Esophagus squamous epithelium (tissue), 4 donors: ENCODE results near the gene TTC16.

Source experiments
- POLR2A ChIP-seq, 4 donors: fragments of 450-650 bp; IDR thresholded peaks; one replicate each; pipeline ENCODE4 v1.6.1; 2017; ENCODE audit warnings: antibody characterized with exemption in 4 of 4, mild to moderate bottlenecking in 4 of 4, moderate library complexity in 3 of 4
- TF ChIP-seq, protein P1 (sequence below), 6 experiments: fragments of 450-650 bp in 4 of 6; fragments of 200-600 bp in 2 of 6; sonication (generic) in 2 of 6; IDR thresholded peaks; one replicate each; pipeline ENCODE4 v1.5.1; 2016 to 2019; ENCODE audit warnings: antibody characterized with exemption in 6 of 6, mild to moderate bottlenecking in 4 of 6, moderate library complexity in 4 of 6

DNA sequence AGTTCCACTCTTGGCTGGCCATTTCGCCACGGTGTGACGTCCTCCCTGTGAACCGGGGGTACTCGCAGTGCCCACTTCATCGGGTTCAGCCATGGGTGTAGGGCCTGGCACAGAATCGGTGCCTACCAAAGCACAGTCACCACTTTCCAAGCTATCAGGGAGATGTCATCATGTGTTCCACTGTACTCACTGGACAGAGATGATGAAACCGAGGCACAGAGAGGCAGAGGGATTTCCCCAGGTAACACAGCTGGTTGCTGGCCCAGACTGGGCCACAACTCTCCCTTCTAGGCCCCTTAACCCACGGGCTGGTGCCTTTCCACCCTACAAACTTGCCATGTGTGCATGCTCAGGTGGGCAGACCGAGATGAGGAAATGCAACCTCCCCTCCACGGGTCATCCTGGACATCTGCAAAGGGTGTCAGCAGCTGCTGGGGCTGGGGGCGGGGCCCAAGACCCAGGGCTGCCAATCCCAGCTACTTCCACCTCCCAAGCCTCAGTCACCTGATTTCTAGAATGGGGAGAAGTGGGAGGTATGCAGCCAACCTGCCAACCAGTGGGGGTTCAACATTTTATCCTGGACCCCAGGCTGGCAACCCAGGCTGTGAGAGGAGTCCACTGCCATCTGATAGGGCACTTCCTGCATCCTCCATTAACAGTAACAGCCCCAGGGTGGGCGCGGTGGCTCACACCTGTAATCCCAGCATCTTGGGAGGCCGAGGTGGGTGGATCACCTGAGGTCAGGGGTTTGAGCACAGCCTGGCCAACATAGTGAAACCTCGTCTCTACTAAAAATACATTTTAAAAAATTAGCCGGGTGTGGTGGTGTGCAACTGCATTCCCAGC, 63.5 kb downstream of the TTC16 start:
- TF ChIP-seq, protein P1, sequence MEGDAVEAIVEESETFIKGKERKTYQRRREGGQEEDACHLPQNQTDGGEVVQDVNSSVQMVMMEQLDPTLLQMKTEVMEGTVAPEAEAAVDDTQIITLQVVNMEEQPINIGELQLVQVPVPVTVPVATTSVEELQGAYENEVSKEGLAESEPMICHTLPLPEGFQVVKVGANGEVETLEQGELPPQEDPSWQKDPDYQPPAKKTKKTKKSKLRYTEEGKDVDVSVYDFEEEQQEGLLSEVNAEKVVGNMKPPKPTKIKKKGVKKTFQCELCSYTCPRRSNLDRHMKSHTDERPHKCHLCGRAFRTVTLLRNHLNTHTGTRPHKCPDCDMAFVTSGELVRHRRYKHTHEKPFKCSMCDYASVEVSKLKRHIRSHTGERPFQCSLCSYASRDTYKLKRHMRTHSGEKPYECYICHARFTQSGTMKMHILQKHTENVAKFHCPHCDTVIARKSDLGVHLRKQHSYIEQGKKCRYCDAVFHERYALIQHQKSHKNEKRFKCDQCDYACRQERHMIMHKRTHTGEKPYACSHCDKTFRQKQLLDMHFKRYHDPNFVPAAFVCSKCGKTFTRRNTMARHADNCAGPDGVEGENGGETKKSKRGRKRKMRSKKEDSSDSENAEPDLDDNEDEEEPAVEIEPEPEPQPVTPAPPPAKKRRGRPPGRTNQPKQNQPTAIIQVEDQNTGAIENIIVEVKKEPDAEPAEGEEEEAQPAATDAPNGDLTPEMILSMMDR (IDR thresholded peaks at IDR 0.05), result no peak
- no peak for TF ChIP-seq POLR2A (IDR thresholded peaks at IDR 0.05)
